ENCODE data around the gene CD47. TPM values are rescaled to one million over a fixed set of nuclear protein-coding genes. Genes with fewer than 3 reads are reported as not detected.

Gene CD47
- total RNA-seq, 1 experiment from 2014 or later = 15.5 TPM

GRCh38 chr3:108125153-108125543 is 34.3 kb upstream of the CD47 start:
- H3K27me3 Mint-ChIP-seq (ENCODE audit: insufficient read depth, unreplicated experiment) = peaks cover 2% of the 10 kb centered on the region
- DNase-seq = no peak
- CTCF ChIA-PET = no interaction called here
- no TSS peak for BruUV-seq (replicated peaks)
- intact Hi-C loops (cut with micrococcal nuclease; ENCODE audit: unreplicated experiment) = no loop called here
- no peaks in the 10 kb centered on the region for H3K27me3 ChIP-seq (replicated peaks; ENCODE audit: control insufficient read depth, insufficient read depth, low read length)
- no peak for TF ChIP-seq CTCF (IDR thresholded peaks at IDR 0.05; ENCODE audit: insufficient read depth in 1 of 2, low read depth in 1 of 2, low read length in 1 of 2, severe bottlenecking in 1 of 2, unreplicated experiment in 1 of 2)
- H3K4me1 Mint-ChIP-seq (ENCODE audit: low read depth, unreplicated experiment) = no peaks in the 10 kb centered on the region
- POLR2A ChIA-PET = no interaction called here
- no peak overlapping the region for H3K4me3 ChIP-seq (ENCODE audit: low read depth, low read length)
- H3K9me3 Mint-ChIP-seq (ENCODE audit: unreplicated experiment) = no peaks in the 10 kb centered on the region
- H3K9me3 ChIP-seq = no peaks in the 10 kb centered on the region
- no peaks in the 10 kb centered on the region for H3K4me1 ChIP-seq
- no peak overlapping the region for H3K27ac Mint-ChIP-seq (ENCODE audit: unreplicated experiment)
- H3K4me3 Mint-ChIP-seq (ENCODE audit: unreplicated experiment) = no peak overlapping the region
- H3K36me3 Mint-ChIP-seq (ENCODE audit: insufficient read depth, unreplicated experiment) = no peaks in the 10 kb centered on the region
- no peaks in the 10 kb centered on the region for H3K36me3 ChIP-seq (ENCODE audit: control insufficient read depth, insufficient read depth, low read length)

GRCh38 chr3:108124337-108125152 is 33.7 kb upstream of the CD47 start:
- no peaks in the 10 kb centered on the region for H3K4me1 Mint-ChIP-seq (ENCODE audit: low read depth, unreplicated experiment)
- intact Hi-C loops (cut with micrococcal nuclease; ENCODE audit: unreplicated experiment) = no loop called here
- no peaks in the 10 kb centered on the region for H3K27me3 ChIP-seq (replicated peaks; ENCODE audit: control insufficient read depth, insufficient read depth, low read length)
- H3K27me3 Mint-ChIP-seq (ENCODE audit: insufficient read depth, unreplicated experiment) = peaks cover 2% of the 10 kb centered on the region
- no peaks in the 10 kb centered on the region for H3K36me3 Mint-ChIP-seq (ENCODE audit: insufficient read depth, unreplicated experiment)
- H3K4me3 ChIP-seq (ENCODE audit: low read depth, low read length) = no peak overlapping the region
- CTCF ChIA-PET = no interaction called here
- no peak for DNase-seq
- no peak for TF ChIP-seq CTCF (IDR thresholded peaks at IDR 0.05; ENCODE audit: insufficient read depth in 1 of 2, low read depth in 1 of 2, low read length in 1 of 2, severe bottlenecking in 1 of 2, unreplicated experiment in 1 of 2)
- no peaks in the 10 kb centered on the region for H3K4me1 ChIP-seq
- no peaks in the 10 kb centered on the region for H3K9me3 Mint-ChIP-seq (ENCODE audit: unreplicated experiment)
- no peak overlapping the region for H3K4me3 Mint-ChIP-seq (ENCODE audit: unreplicated experiment)
- H3K9me3 ChIP-seq = no peaks in the 10 kb centered on the region
- BruUV-seq (replicated peaks) = no TSS peak
- no peak overlapping the region for H3K27ac Mint-ChIP-seq (ENCODE audit: unreplicated experiment)
- POLR2A ChIA-PET = no interaction called here
- H3K36me3 ChIP-seq (ENCODE audit: control insufficient read depth, insufficient read depth, low read length) = no peaks in the 10 kb centered on the region

GRCh38 chr3:108123326-108123725 is 32.5 kb upstream of the CD47 start:
- no peaks in the 10 kb centered on the region for H3K9me3 ChIP-seq
- intact Hi-C loops (cut with micrococcal nuclease; ENCODE audit: unreplicated experiment) = no loop called here
- no peaks in the 10 kb centered on the region for H3K9me3 Mint-ChIP-seq (ENCODE audit: unreplicated experiment)
- no peak for DNase-seq
- BruUV-seq (replicated peaks) = no TSS peak
- H3K27ac Mint-ChIP-seq (ENCODE audit: unreplicated experiment) = no peak overlapping the region
- no peak for TF ChIP-seq CTCF (IDR thresholded peaks at IDR 0.05; ENCODE audit: insufficient read depth in 1 of 2, low read depth in 1 of 2, low read length in 1 of 2, severe bottlenecking in 1 of 2, unreplicated experiment in 1 of 2)
- H3K27me3 Mint-ChIP-seq (ENCODE audit: insufficient read depth, unreplicated experiment) = no peaks in the 10 kb centered on the region
- H3K27me3 ChIP-seq (replicated peaks; ENCODE audit: control insufficient read depth, insufficient read depth, low read length) = no peaks in the 10 kb centered on the region
- no peaks in the 10 kb centered on the region for H3K4me1 Mint-ChIP-seq (ENCODE audit: low read depth, unreplicated experiment)
- H3K36me3 ChIP-seq (ENCODE audit: control insufficient read depth, insufficient read depth, low read length) = no peaks in the 10 kb centered on the region
- POLR2A ChIA-PET = no interaction called here
- H3K4me3 ChIP-seq (ENCODE audit: low read depth, low read length) = no peak overlapping the region
- H3K4me1 ChIP-seq = no peaks in the 10 kb centered on the region
- H3K36me3 Mint-ChIP-seq (ENCODE audit: insufficient read depth, unreplicated experiment) = no peaks in the 10 kb centered on the region
- CTCF ChIA-PET = no interaction called here
- no peak overlapping the region for H3K4me3 Mint-ChIP-seq (ENCODE audit: unreplicated experiment)

Measured in Caco-2 (cell line).